Activated naive CD4-positive, alpha-beta T cell treated with anti-CD3 and anti-CD28 coated beads, Interleukin-2, amount 10 ng/mL, durations not matched to agents 5 hours and 36 hours (primary cell): ENCODE measurements around the gene LILRA5. TPM values are rescaled to one million over a fixed set of nuclear protein-coding genes. Genes with fewer than 3 reads are reported as not detected.

Experiments used
- microRNA-seq: library from miRNA; unstranded; fragments of <30 nt; microRNA quantifications from one replicate; pipeline ENCODE4 v1.2.0, GENCODE V29; 2022; ENCODE audit warnings: borderline microRNAs expressed, borderline replicate concordance
- total RNA-seq, 2 experiments: library from RNA; stranded (reverse); gene quantifications; one replicate each; pipeline ENCODE4 v1.2.3, GENCODE V29; 2021

Gene LILRA5
- total RNA-seq, result not detected

DNA sequence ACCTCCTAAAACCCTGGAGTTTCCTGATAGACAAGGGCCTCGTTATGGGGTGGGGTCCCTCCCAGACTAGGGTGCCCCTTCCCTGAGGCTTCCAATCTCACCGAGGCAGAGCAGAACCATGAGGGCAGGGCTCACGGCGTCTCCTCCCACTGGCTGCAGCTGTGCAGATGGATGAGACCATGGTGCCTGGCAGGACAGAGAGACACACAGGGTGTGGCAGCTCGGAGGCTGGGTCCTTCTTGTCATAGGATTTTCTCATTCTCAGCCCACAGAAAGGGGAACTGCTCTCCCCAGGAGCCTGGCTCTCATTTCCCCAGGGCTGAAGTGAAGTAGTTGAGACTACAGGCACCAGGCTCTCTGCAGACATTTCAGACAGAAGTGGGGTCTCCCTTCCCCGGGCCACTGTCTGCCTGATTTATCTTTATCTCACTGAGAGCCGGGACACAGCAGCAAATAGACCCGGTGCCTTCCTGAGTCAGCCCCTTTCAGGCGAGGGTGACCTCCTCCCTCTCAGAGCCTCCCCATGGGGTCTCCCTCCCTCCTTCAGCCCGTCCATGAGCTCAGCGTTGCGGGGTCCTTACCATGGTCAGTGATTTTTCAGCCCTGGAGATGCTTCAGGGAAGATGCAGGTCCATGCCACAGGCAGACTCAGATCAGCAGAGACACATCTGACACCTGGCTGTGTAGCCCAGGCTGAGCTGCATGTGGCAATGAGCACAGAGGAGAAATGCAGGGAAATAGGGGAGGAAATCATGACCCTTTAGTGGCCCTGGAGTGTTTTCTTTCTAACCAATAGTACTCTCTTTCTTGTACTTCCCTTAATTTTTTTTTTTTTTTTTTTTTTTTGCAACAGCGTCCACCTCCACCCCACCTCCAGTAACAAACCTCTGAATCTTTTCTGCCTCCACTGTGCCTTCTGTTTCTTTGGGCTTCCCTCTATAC is at the start of gene LILRA5:
TSS of gene LILRA5 (minus strand) at position 731 of the 942 bp plus-strand sequence. CDS start at position 584, 147 bp downstream.

DNA sequence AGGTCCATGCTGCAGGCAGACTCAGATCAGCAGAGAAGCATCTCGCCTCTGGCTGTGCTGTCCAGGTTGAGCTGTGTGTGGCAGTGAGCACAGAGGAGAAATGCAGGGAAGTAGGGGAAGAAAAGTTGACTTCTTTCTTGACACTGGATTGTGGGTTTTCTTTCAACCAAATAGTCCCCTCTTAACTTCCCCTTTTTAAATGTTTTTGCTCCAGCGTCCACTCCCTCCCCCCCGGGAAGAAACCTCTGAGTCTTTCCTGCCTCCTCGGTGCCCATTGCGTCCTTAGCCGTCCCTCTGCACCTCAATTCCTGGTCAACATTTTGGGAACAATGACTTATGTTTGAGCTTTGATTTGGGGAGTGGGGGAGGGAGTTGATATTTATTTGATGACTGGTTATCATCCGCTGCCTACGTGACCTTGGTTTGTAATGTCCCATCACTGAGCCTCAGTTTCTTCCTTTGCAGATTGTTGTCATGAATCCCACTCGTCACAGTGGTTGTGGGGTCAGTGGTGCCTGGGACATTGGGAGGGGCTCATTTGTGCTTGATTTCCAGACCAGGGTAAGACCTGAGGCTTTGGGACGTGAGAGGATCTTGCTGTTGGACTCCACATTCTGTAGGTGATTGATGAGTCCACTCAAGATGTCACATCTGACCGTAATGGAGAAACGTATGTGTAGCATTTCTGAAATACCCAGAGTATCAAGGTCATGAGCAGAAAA is 31.8 kb downstream of the LILRA5 start, which contains the start of gene LILRB2:
TSS of gene LILRB2 (minus strand) at position 104 of the 722 bp plus-strand sequence. CDS start 614 bp downstream, outside the sequence.

DNA sequence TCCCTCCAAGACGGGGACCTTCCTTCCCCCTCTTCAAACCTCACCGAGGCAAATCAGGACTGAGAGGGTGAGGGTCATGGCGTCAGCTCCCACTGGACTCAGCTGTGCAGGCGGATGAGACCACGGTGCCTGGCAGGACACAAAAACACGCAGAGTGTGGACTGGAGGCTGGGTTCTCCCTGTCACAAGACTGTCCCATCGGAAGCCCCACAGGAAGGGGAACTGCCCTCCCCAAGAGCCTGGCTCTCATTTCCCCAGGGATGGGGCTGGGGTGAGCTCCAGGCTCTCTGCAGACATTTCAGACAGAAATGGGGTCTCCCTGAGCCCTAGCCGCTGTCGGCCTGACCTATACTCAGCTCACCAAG is 55.9 kb downstream of the LILRA5 start, which contains the start of gene LILRB5:
TSS of gene LILRB5 (minus strand) at position 158 of the 365 bp plus-strand sequence. CDS start at position 78, 80 bp downstream.

Small RNA genes lying within 50 kb of the gene (microRNA-seq; reads per million reads assigned to microRNA genes)
- not detected for gene MIR4752

Other genes with a start within 250 kb of the LILRA5 start
- gene VSTM1, start 249.3 kb downstream of the LILRA5 start, total RNA-seq, result not detected
- gene TARM1, start 231.8 kb downstream of the LILRA5 start, total RNA-seq, result not detected
- under 1 TPM in 1 of 2 experiments, not detected in 1; 0.23 TPM for gene OSCAR, start 212.4 kb downstream of the LILRA5 start, total RNA-seq
- 100 to 1,000 TPM; 121 TPM for gene NDUFA3, start 210.3 kb downstream of the LILRA5 start, total RNA-seq
- 10 to 100 TPM; 42.4 to 46.4 TPM for gene TFPT, start 197.5 kb downstream of the LILRA5 start, total RNA-seq
- gene PRPF31, start 197.4 kb downstream of the LILRA5 start, total RNA-seq, result 10 to 100 TPM; 63.1 to 68.3 TPM
- 10 to 100 TPM; 59.2 to 65.5 TPM for gene CNOT3, start 175.4 kb downstream of the LILRA5 start, total RNA-seq
- 1 to 10 TPM; 8.6 to 8.8 TPM for gene LENG1, start 153.4 kb downstream of the LILRA5 start, total RNA-seq
- gene TMC4, start 140.0 kb downstream of the LILRA5 start, total RNA-seq, result 1 to 10 TPM; 3.1 to 3.6 TPM
- gene MBOAT7, start 123.6 kb downstream of the LILRA5 start, total RNA-seq, result 10 to 100 TPM; 46.0 to 46.9 TPM
- gene TSEN34, start 121.9 kb downstream of the LILRA5 start, total RNA-seq, result 10 to 100 TPM in 1 of 2 experiments, 1 to 10 TPM in 1; 9.9 to 11.6 TPM
- gene RPS9, start 112.3 kb downstream of the LILRA5 start, total RNA-seq, result 1,000 to 10,000 TPM; 1,383 to 1,428 TPM
- gene LILRB3, start 90.2 kb downstream of the LILRA5 start, total RNA-seq, result 1 to 10 TPM; 4.8 to 4.9 TPM
- under 1 TPM; 0.19 to 0.33 TPM for gene LILRA6, start 70.4 kb downstream of the LILRA5 start, total RNA-seq
- not detected for gene LILRB5, start 55.9 kb downstream of the LILRA5 start, total RNA-seq
- gene LILRB2, start 32.1 kb downstream of the LILRA5 start, total RNA-seq, result not detected
- not detected for gene LILRA4, start 26.0 kb upstream of the LILRA5 start, total RNA-seq
- gene LAIR1, start 51.8 kb upstream of the LILRA5 start, total RNA-seq, result 100 to 1,000 TPM in 1 of 2 experiments, 10 to 100 TPM in 1; 99.2 to 100 TPM
- gene TTYH1, start 102.3 kb upstream of the LILRA5 start, total RNA-seq, result under 1 TPM; 0.58 to 0.91 TPM
- 100 to 1,000 TPM; 239 to 275 TPM for gene LENG8, start 136.0 kb upstream of the LILRA5 start, total RNA-seq
- gene LENG9, start 150.6 kb upstream of the LILRA5 start, total RNA-seq, result 1 to 10 TPM; 6.3 to 7.4 TPM
- gene CDC42EP5, start 160.1 kb upstream of the LILRA5 start, total RNA-seq, result not detected
- gene LAIR2, start 189.7 kb upstream of the LILRA5 start, total RNA-seq, result 1 to 10 TPM; 3.6 to 3.7 TPM